ENCODE measurements around the gene GPX4.

DNA sequence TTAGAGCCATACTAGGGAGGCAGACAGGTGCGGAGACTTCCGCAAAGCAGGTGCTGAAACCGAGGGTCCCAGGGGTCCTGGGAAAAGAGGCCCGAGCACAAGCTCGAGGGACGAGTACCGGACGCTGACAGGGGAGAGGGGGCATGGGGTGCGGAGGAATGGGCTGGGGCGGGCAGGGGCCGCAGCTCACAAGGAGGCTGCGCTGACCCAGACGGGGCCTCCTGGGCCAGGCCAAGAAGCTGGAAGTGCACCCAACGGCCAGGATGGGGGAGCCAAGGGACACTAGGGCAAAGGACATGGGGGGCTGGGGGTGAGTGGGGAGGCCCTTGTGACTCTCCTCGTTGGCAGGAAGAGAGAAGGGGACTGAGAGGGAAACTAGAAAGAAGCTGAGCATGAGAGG lies 10.5 kb upstream of the GPX4 start:
- TF ChIP-seq, protein P1, sequence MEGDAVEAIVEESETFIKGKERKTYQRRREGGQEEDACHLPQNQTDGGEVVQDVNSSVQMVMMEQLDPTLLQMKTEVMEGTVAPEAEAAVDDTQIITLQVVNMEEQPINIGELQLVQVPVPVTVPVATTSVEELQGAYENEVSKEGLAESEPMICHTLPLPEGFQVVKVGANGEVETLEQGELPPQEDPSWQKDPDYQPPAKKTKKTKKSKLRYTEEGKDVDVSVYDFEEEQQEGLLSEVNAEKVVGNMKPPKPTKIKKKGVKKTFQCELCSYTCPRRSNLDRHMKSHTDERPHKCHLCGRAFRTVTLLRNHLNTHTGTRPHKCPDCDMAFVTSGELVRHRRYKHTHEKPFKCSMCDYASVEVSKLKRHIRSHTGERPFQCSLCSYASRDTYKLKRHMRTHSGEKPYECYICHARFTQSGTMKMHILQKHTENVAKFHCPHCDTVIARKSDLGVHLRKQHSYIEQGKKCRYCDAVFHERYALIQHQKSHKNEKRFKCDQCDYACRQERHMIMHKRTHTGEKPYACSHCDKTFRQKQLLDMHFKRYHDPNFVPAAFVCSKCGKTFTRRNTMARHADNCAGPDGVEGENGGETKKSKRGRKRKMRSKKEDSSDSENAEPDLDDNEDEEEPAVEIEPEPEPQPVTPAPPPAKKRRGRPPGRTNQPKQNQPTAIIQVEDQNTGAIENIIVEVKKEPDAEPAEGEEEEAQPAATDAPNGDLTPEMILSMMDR (IDR thresholded peaks at IDR 0.05; ENCODE audit: low read depth, low read length), result no peak
- no peak for TF ChIP-seq EZH2phosphoT487 (IDR thresholded peaks at IDR 0.05; ENCODE audit: low read depth)
